HEK293 (cell line): ENCODE data around the gene CACNA1H.

Source experiments
- ZIC2 ChIP-seq: fragments of 450-650 bp; formaldehyde crosslinking; IDR thresholded peaks from 2 replicates; pipeline ENCODE4 v1.5.1; 2016; ENCODE audit warnings: missing biosample characterization, missing genetic modification characterization
- ZNF561 ChIP-seq: fragments of 450-650 bp; IDR thresholded peaks from 2 replicates; pipeline ENCODE4 v1.5.1; 2018; ENCODE audit warnings: missing biosample characterization, missing genetic modification characterization, borderline replicate concordance

DNA sequence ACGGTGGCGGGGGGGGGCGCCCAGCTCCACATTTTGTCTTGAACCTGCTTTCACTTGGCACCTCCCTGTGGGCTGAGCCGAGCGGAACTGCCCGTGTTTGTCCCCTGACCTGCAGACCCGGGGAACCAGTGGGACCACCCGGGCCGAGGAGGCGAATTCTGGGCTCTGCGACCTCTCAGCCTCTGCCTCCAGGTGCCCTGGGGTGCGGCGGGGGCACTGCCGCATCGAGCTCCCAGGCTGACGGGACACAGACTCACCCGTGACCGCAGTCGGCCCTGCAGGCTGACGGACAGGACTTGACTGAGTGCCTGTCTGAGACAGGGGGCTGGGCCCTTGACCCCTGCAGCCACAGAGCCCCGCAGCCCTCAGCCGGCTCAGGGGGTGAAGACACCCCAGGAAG lies 45.8 kb upstream of the CACNA1H start:
- TF ChIP-seq ZNF561 (tag by site-specific recombination) (no peak), ZIC2 (tag by site-specific recombination) (no peak)
